H1 (cell line): ENCODE data around the gene MACROD2.

Source experiments
- ATF3 ChIP-seq: IDR thresholded peaks from 2 replicates; pipeline ENCODE4 v1.6.1; 2011; ENCODE audit warnings: low read depth, mild to moderate bottlenecking, low read length; ENCODE audit not compliant: insufficient read depth
- BRCA1 ChIP-seq: IDR thresholded peaks from 2 replicates; pipeline ENCODE4 v1.6.1; 2012; ENCODE audit warnings: low read depth, low read length, improper control_type of control experiment
- CTCF ChIP-seq, 3 experiments: IDR thresholded peaks; 1 replicate in 2 of 3; 2 replicates in 1 of 3; pipeline versions ENCODE4 v1.5.1 to v1.6.1; 2011; ENCODE audit warnings: low read length in 3 of 3, mild to moderate bottlenecking in 3 of 3, inconsistent platforms in 2 of 3, low read depth in 1 of 3, moderate library complexity in 1 of 3; ENCODE audit not compliant: insufficient read depth in 1 of 3; ENCODE audit errors: control extremely low read depth in 1 of 3
- FOSL1 ChIP-seq: IDR thresholded peaks from 2 replicates; pipeline ENCODE4 v1.6.1; 2011; ENCODE audit warnings: mild to moderate bottlenecking, low read depth, low read length, moderate library complexity; ENCODE audit not compliant: insufficient read depth
- MAX ChIP-seq: IDR thresholded peaks from 2 replicates; pipeline ENCODE4 v1.6.1; 2012; ENCODE audit warnings: inconsistent platforms
- POLR2A ChIP-seq, 2 experiments: IDR thresholded peaks; 1 replicate in 1 of 2; 2 replicates in 1 of 2; pipeline ENCODE4 v1.6.1; 2011; ENCODE audit warnings: low read depth in 2 of 2, low read length in 2 of 2, mild to moderate bottlenecking in 2 of 2; ENCODE audit errors: control extremely low read depth in 1 of 2
- RAD21 ChIP-seq, 2 experiments: IDR thresholded peaks in 1 of 2; conservative IDR thresholded peaks in 1 of 2; 2 replicates each; pipeline ENCODE4 v1.6.1; 2011; ENCODE audit warnings: low read depth in 2 of 2, low read length in 2 of 2, improper control_type of control experiment in 1 of 2, inconsistent platforms in 1 of 2, mild to moderate bottlenecking in 1 of 2, moderate library complexity in 1 of 2
- SP4 ChIP-seq: IDR thresholded peaks from 2 replicates; pipeline ENCODE4 v1.6.1; 2012; ENCODE audit warnings: low read length, inconsistent platforms
- TBP ChIP-seq: IDR thresholded peaks from 2 replicates; pipeline ENCODE4 v1.6.1; 2011; ENCODE audit warnings: low read depth, low read length, improper control_type of control experiment
- YY1 ChIP-seq: IDR thresholded peaks from 2 replicates; pipeline ENCODE4 v1.6.1; 2011; ENCODE audit warnings: low read depth, mild to moderate bottlenecking, low read length

GRCh38 chr20:14667226-14667625, 671.9 kb downstream of the MACROD2 start:
- TF ChIP-seq MAX (no peak), POLR2A (IDR thresholded peaks at IDR 0.05; ENCODE audit: control extremely low read depth in 1 of 2, low read depth in 2 of 2, low read length in 2 of 2) (no peak), YY1 (no peak), CTCF (IDR thresholded peaks at IDR 0.05; ENCODE audit: control extremely low read depth in 1 of 3, insufficient read depth in 1 of 3, low read depth in 1 of 3, low read length in 3 of 3) (no peak), ATF3 (no peak), FOSL1 (no peak), TBP (no peak), RAD21 (IDR thresholded peaks at IDR 0.05 in 1 of 2, conservative IDR thresholded peaks at IDR 0.05 in 1 of 2; ENCODE audit: low read depth in 2 of 2, low read length in 2 of 2) (no peak), SP4 (no peak), BRCA1 (no peak)
